Stimulated activated CD8-positive, alpha-beta memory T cell treated with anti-CD3 and anti-CD28 coated beads, Interleukin-2, amount 100 ng/mL, for 48 hours (primary cell): ENCODE measurements around the gene GINS2.

ENCODE experiments used
- DNase-seq, 2 donors: peaks; one replicate each; pipeline ENCODE4 v3.0.0-alpha.2; 2020; ENCODE audit warnings: low read depth in 2 of 2

Gene GINS2

GRCh38 chr16:85654251-85655095, 34.3 kb downstream of the GINS2 start:
- DNase-seq: no peak

GRCh38 chr16:85653290-85653891, 35.4 kb downstream of the GINS2 start:
- no peak for DNase-seq

- no peak for DNase-seq
These were observed 36.1 kb downstream of the GINS2 start for GRCh38 chr16:85652431-85653221.

- no peak for DNase-seq
These were observed 36.9 kb downstream of the GINS2 start for GRCh38 chr16:85651629-85652430.

- DNase-seq: no peak
These were observed 37.7 kb downstream of the GINS2 start for GRCh38 chr16:85650844-85651628.

- no peak for DNase-seq
These were observed 38.5 kb downstream of the GINS2 start for GRCh38 chr16:85650135-85650843.

GRCh38 chr16:85649411-85650134, 39.2 kb downstream of the GINS2 start:
- DNase-seq: no peak

GRCh38 chr16:85648805-85649204, 39.9 kb downstream of the GINS2 start:
- DNase-seq: no peak

- no peak for DNase-seq
These were observed 40.6 kb downstream of the GINS2 start for GRCh38 chr16:85648070-85648714.

- no peak for DNase-seq
These were observed 41.8 kb downstream of the GINS2 start for GRCh38 chr16:85646976-85647375.

- DNase-seq: no peak
These were observed 42.3 kb downstream of the GINS2 start for GRCh38 chr16:85646358-85646907.

- no peak for DNase-seq
These were observed 43.6 kb downstream of the GINS2 start for GRCh38 chr16:85645021-85645589.

GRCh38 chr16:85644093-85644712, 44.6 kb downstream of the GINS2 start:
- DNase-seq: no peak

- DNase-seq: no peak
These were observed 45.1 kb downstream of the GINS2 start for GRCh38 chr16:85643631-85644030.

GRCh38 chr16:85642762-85643358, 45.9 kb downstream of the GINS2 start:
- DNase-seq: no peak

- DNase-seq: no peak
These were observed 47.0 kb downstream of the GINS2 start for GRCh38 chr16:85641776-85642176.

GRCh38 chr16:85641305-85641704, 47.4 kb downstream of the GINS2 start:
- no peak for DNase-seq

GRCh38 chr16:85640585-85640984, 48.2 kb downstream of the GINS2 start:
- no peak for DNase-seq
